OCI-LY3 (cell line): ENCODE measurements around the gene NELL2.

Source experiments
- CTCF ChIP-seq: fragments of 200-600, 300-600 bp; sonication (generic); IDR thresholded peaks from 2 replicates; pipeline ENCODE4 v1.5.1; 2014; ENCODE audit warnings: antibody characterized with exemption, low read length, low read depth
- EZH2phosphoT487 ChIP-seq: fragments of 200-600 bp; shearing (Covaris generic); IDR thresholded peaks from 2 replicates; pipeline ENCODE4 v1.6.1; 2018; ENCODE audit warnings: antibody characterized with exemption, mixed run types, low read depth

GRCh38 chr12:44654646-44655639, 221.2 kb downstream of the NELL2 start:
- TF ChIP-seq CTCF (no peak), EZH2phosphoT487 (no peak)
